Astrocyte of the spinal cord (primary cell): ENCODE measurements around the gene MMADHC.

Experiments
- DNase-seq: peaks from one replicate; pipeline ENCODE4 v3.0.0; 2011; ENCODE audit warnings: low read depth, low spot score
- H3K4me3 ChIP-seq: 2 replicates; pipeline ENCODE4 v1.5.1; 2011; ENCODE audit warnings: low read depth, mild to moderate bottlenecking, low read length, moderate library complexity
- in situ Hi-C: cut with HindIII; loops from 2 replicates; pipeline ENCODE4 v1.10.0; 2017; ENCODE audit warnings: low sequenced_read_pairs
- TF ChIP-seq, protein P1 (sequence below): IDR thresholded peaks from 2 replicates; pipeline ENCODE4 v1.5.1; 2012; ENCODE audit warnings: low read depth, mild to moderate bottlenecking, low read length, inconsistent platforms

The MMADHC gene

DNA sequence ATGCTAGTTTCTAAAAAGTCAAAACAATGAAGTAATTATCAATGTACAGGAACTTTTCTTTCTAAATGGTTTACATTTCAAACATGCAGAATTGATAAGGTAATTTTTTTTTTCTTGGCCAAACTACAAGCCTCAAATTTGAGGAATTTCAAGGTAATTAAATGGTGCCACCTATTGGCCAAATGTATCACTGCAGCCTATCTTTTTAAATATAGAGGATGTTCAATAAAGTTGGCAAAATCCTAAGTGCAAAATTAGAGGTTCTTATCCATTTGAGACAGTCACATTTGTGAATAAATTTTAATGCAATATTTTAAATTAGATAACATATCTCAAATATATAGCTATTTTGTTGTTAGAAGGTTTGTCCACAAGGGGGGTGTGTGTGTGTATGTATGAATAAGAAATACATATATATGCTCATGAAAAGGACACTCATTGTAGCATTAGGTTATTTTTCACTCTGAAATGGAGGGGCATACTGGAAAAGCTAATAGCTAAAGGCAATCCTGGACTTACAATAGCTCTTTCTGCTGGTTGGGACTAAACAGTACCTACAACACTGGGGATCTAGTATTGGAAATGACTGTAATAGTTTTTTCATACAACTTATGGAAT is 26.2 kb downstream of the MMADHC start:
- DNase-seq, result peak; percentile 48
- no peak overlapping the region for H3K4me3 ChIP-seq
- TF ChIP-seq, protein P1, sequence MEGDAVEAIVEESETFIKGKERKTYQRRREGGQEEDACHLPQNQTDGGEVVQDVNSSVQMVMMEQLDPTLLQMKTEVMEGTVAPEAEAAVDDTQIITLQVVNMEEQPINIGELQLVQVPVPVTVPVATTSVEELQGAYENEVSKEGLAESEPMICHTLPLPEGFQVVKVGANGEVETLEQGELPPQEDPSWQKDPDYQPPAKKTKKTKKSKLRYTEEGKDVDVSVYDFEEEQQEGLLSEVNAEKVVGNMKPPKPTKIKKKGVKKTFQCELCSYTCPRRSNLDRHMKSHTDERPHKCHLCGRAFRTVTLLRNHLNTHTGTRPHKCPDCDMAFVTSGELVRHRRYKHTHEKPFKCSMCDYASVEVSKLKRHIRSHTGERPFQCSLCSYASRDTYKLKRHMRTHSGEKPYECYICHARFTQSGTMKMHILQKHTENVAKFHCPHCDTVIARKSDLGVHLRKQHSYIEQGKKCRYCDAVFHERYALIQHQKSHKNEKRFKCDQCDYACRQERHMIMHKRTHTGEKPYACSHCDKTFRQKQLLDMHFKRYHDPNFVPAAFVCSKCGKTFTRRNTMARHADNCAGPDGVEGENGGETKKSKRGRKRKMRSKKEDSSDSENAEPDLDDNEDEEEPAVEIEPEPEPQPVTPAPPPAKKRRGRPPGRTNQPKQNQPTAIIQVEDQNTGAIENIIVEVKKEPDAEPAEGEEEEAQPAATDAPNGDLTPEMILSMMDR, result peak; percentile 70
- in situ Hi-C loops, result no loop called here

DNA sequence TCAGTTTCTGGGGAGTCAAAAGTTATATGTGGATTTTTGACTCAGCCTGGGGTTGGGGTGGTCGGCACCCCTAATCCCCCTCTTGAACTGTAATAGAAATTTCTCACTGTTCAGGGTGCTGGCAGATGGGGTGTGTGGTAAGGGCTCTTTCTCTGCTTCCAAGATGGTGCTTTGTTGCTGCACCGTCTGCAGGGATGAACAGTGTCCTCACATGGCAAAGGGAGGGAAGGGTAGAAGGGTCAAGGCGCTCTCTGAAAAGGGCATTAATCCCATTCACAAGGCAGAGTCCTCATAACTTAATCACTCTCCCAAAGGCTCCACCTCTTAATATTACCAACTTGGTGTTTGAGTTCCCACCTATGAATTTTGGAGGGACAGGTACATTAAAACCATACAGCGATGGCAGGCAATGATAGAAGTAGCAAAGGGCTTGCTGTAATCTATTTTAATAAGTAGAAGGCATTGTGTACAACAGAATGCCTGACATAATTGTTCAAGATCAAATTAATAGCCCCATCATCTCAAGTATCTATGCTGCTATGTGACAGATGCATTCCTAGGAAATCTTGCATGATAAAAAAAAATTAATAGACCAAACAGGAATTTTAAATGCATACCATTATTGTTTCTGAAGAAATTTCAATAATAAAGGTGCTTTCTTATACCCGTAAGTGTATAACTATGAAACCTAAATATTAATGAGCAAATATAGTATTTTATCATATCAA is 28.1 kb downstream of the MMADHC start:
- in situ Hi-C loops, result no loop called here
- no peak for DNase-seq
- no peak overlapping the region for H3K4me3 ChIP-seq
- TF ChIP-seq, protein P1, result no peak

DNA sequence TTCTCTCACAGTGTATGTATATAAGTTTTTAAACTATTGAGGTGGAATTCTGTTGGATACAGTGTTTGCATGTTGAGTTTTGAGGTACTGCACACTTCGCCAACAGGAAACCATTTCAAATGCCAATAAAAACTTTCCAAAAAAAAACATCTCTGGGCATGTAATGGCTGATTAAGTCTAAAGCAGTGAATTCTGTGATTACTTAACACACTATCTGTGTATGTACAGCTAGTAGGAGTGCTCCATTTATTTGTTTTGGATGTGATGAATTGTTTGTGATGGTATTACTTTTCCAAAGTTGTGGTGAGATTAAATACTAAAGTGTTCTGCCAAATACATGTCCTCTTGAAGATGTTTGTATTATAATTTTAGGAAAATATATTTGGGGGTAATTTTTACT is 31.1 kb downstream of the MMADHC start:
- TF ChIP-seq, protein P1, result no peak
- no peak for DNase-seq
- in situ Hi-C loops, result no loop called here

DNA sequence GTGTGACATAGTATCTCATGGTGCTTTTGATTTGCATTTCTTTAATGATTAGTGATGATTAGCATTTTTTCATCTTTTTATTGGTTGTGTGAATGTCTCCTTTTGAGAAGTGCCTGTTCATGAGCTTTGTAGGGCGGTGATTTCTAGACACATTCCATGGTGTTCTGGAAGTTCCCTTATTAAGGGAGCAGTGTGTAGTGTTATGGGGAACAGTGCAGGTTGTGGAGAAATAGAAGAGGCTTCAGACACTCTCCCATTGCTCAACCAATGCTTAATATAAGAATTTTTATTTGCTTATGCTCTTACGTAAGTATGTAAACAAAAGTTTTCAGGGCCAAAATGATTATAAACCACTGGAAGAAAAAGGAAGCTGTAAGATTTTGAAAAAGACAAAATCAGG is 34.7 kb downstream of the MMADHC start:
- no peak overlapping the region for H3K4me3 ChIP-seq
- no peak for DNase-seq
- TF ChIP-seq, protein P1, result no peak
- in situ Hi-C loops, result no loop called here

More for the DNA sequence above, 31.1 kb downstream of the MMADHC start:
- H3K4me3 ChIP-seq, result no peak overlapping the region

DNA sequence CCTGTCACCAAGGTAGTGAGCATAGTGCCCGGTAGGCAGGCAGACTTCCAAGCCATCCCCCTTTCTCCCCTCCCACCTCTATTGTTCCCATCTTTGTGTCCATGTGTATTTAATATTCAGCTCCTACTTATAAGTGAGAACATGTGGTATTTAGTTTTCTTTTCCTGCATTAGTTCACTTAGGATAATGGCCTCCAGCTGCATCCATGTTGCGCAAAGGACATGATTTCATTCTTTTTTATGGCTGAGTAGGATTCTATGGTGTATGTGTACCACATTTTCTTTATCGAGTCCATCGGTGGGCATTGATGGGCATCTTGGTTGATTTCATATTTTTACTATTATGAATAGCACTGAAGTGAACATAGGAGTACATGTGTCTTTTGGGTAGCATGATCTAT is 35.3 kb downstream of the MMADHC start:
- no peak overlapping the region for H3K4me3 ChIP-seq
- in situ Hi-C loops, result no loop called here
- DNase-seq, result no peak
- TF ChIP-seq, protein P1, result no peak

DNA sequence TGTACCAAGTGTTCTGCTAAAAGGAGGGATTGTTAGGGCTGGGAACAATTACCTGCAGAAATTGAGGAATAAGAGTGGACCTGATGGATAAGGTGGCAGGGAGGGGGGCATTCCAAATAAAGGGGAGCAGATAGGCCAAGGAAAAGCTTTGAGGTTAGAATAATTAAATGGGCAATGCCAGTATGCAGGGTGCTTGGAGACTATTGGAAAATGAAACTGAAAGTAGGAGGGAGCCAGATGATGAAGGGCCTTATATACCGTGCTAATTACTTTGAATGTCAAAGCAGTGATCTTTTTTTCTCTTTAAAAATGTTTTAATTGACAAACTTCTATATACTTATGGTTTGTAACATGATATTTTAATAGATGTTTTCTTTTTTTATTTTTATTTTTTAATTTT is 42.9 kb downstream of the MMADHC start:
- DNase-seq, result no peak
- no peak overlapping the region for H3K4me3 ChIP-seq

More for the DNA sequence above, 42.9 kb downstream of the MMADHC start:
- in situ Hi-C loops, result no loop called here
- TF ChIP-seq, protein P1, result no peak
